Stimulated activated CD8-positive, alpha-beta memory T cell treated with anti-CD3 and anti-CD28 coated beads, Interleukin-12 subunit alpha, Interleukin-12 subunit beta, amount 100 ng/mL, for 24 hours (primary cell): ENCODE measurements around the gene ANAPC4.
A peak's percentile ranks its signal among the peaks of the same experiment; 100 is the strongest.
"Not testable (repeated sequence)": the region's sequence is repeated elsewhere in the genome, so short reads cannot be mapped to it uniquely, and the experiment has no call there.

Source experiments
- DNase-seq: peaks from one replicate; pipeline ENCODE4 v3.0.0-alpha.2; 2020; ENCODE audit errors: extremely low read depth

Gene ANAPC4, protein sequence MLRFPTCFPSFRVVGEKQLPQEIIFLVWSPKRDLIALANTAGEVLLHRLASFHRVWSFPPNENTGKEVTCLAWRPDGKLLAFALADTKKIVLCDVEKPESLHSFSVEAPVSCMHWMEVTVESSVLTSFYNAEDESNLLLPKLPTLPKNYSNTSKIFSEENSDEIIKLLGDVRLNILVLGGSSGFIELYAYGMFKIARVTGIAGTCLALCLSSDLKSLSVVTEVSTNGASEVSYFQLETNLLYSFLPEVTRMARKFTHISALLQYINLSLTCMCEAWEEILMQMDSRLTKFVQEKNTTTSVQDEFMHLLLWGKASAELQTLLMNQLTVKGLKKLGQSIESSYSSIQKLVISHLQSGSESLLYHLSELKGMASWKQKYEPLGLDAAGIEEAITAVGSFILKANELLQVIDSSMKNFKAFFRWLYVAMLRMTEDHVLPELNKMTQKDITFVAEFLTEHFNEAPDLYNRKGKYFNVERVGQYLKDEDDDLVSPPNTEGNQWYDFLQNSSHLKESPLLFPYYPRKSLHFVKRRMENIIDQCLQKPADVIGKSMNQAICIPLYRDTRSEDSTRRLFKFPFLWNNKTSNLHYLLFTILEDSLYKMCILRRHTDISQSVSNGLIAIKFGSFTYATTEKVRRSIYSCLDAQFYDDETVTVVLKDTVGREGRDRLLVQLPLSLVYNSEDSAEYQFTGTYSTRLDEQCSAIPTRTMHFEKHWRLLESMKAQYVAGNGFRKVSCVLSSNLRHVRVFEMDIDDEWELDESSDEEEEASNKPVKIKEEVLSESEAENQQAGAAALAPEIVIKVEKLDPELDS

DNA sequence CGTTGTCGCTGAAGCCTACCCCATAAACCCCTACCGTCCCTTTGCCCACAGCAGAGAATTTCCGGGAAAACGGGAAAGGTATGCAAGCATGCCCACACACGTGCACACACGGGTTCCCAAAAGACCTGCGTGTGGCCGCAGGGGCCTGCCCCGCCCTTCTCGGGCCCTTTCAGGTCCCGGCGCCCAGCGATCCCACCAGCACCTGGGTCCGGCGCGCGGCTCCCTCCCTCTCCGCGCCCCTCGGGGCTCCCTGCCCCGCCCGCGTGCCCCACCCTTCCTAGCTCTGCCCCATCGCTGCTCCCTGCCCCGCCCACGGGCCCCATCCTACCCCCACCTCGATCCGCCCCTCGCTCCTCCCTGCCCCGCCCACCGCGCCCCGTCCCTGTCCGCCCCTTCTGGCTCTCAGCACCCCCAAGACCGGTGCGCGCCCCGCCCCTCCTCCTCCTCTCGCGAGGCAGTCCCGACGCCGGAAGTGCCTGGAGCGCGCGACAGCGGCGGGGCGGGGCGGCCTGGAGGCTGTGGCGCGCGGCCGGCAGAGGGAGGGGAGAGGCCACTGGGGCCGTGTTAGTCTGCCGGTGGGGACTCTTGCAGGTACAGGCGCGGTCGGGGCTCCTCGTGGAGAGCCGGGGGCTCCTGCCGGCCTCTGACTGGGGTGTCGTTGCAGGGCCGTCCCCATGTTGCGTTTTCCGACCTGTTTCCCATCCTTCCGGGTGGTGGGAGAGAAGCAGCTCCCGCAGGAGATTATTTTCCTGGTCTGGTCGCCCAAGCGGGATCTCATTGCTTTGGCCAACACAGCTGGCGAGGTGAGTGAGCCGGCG lies at the start of gene ANAPC4:
Gene ANAPC4, plus strand, starts transcription at position 510 of the 818 bp plus-strand sequence. Its CDS starts 165 bp downstream, at position 675.
- peak; percentile 98 for DNase-seq

DNA sequence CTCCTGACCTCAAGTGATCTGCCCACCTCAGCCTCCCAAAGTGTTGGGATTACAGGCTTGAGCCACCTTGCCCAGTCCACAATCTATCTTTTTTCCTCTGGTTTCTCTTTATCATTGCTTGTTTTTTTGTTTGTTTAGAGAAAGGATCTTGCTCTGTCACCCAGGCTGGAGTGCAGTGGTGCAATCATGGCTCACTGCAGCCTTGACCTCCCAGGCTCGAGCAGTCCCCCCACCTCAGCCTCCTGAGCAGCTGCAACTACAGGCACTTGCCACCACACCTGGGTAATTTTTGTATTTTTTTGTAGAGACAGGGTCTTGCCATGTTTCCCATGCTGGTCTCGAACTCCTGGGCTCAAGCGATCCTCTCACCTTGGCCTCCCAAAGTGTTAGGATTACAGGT lies 48.6 kb upstream of the ANAPC4 start:
- DNase-seq, result not testable (repeated sequence)

DNA sequence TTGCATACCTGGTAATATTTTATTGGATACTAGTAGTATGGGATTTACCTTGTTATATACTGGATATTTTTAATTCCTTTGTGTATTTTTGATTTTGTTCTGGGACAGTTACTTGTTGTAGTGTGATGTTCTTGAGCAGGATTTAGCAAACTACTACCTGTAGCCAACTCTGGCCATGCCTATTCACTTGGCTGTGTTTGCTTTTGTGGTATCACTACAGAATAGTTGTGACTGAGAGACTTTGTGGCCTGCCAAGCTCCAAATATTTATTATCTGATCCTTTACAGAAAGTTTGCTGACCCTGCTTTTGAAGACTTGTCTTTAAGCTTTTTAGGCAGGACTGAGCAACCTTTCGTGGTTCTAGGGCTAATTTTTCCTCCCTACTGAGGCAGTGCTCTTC lies 46.7 kb upstream of the ANAPC4 start:
- DNase-seq, result no peak

DNA sequence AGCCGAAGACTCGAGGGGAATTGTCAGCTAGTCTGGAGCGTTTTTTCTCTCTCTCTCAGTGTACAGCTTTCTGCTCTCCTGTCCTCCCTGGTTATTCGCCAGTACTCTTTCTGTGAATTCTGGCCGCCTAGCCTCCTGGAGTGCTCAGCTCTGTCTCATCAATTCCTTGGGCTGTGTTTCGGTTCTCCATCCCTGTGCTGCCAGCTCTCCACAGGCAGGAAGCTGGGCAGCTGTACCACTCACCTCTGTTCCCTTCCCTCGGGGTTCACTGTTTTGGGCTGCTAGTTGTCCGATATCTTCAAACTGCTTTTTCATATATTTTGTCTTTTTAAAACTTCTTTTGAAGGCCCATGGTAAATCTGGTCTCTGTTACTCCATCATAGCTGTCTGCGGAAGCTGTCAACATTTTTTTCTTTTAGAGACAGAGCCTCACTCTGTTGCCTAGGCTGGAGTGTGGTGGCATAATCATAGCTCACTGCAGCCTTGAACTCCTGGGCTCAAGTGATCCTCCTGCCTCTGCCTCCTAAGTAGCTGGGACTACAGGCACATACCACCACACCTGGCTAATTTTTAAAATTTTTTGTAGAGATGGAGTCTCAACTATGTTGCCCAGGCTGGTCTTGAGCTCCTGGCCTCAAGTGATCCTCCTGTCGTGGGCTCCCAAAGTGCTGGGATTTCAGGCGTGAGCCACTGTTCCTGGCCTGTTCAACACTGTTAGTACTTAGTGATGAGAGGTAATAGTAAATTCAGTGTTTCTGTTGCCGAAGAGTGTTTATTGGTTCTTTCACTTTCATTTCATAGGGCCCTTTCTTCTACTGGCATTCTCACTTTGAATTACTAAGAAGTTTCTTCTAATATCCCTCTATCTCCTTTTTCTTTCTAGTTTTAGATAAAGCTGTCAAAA lies 45.9 kb upstream of the ANAPC4 start:
- DNase-seq, result no peak

DNA sequence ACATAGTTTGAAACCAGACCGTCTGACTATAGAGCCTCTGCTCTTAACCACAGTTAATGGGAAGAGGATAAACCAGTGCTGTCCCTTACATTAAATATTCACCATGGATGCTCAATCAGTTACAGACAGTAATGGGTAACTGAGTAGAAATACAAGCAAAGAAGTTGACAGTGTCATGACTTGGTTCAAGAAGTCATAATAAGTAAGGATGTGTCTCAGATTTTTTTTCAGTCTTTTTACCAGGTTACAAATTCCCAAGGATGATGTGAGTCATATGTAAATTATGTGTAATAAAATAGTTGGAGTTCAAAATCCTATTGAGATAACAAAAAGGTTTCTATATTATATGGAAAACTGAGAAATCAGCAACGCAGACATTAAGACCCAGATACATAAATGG lies 33.4 kb upstream of the ANAPC4 start:
- no peak for DNase-seq

DNA sequence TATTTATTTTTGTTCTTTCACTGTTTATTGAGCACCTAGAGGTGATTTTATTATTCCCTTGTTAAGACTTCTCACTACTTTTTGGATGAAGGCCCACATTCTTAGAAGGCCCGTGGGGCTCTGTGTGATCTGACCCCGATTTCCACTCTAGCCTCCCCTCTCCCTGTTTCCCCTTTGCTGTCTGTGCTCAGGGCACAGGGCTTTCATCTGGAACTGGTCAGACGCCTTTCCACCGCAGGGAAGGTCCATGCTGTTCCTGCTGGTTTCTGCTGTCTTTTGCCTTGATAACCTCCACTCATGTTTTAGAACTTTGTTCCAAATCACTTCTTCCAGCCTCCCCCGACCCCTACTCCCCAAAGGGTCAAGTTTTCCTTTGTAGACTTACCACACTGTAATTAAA lies 31.3 kb upstream of the ANAPC4 start:
- no peak for DNase-seq

DNA sequence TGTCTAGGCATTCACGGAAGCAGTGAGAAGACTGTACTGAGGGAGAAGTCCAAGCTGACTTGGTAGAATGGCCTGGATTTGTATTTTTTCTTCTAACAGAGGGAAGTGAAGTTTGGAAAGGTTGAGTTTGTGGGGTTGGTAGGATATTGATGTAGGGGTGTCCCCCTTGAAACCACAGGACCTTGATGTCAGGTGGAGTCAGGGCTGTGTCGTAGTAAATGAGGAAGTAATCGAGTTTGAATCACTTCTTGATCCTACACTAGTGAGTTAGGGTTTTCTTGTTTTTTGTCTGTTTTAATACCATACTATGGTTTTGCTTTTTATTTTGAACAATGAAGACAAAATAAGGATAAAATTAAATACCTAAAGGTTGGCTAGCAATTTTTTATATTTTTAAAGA lies 30.1 kb upstream of the ANAPC4 start:
- no peak for DNase-seq

DNA sequence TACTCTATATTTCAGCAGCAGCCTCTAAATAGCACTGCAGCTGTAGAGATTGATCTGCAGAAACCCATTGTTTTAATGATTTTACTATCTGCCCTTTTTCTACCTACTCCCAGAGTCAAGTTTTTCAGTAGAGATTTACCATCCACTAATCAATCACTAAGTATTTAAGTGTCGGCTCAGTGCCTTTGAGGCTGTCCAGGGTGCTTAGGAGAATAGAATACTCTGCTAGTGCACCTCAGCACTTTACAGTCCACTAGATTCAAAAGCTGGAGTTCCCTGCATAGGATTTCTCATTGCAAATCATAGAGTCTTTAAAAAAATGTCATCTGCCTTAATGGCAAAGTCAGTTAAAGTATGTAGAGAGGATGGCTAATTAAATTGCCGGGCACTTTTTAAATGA lies 29.6 kb upstream of the ANAPC4 start:
- no peak for DNase-seq

DNA sequence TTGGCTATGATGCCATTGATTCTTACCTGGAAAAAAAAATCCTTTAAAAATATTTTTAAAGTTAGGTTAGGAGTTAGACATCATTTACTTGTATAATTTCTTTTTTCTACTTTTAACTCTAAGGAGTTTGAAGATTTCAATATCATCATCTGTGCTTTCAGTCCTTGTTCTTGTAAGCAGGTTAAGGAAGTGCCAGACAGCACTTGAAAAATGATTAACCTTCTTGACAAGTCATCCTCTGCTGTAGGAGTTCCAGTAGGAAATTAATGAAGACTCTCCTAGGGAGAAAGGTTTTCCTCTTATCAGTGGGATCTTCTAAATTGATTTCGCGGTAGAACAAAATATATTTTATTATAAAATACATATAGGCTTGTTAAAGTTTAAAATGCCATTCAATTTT lies 29.1 kb upstream of the ANAPC4 start:
- DNase-seq, result no peak

DNA sequence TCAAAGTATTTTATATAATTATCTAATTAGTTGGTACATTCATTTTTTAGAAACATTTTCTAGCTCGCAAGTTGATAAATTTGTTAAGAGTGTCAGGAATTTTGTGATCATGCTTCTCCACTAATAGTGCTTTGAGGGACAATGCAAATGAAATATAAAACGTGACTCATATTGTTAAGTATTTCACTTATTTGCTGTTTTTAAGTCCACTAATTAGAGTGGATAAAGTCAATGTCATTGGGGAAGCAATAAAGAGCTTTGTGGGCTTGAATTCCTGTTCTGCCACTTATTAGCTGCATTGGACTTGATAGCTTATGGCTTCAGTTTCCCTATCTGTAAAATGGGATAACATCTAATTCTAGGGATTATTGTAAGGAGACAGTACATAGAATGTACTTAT lies 26.5 kb upstream of the ANAPC4 start:
- no peak for DNase-seq

DNA sequence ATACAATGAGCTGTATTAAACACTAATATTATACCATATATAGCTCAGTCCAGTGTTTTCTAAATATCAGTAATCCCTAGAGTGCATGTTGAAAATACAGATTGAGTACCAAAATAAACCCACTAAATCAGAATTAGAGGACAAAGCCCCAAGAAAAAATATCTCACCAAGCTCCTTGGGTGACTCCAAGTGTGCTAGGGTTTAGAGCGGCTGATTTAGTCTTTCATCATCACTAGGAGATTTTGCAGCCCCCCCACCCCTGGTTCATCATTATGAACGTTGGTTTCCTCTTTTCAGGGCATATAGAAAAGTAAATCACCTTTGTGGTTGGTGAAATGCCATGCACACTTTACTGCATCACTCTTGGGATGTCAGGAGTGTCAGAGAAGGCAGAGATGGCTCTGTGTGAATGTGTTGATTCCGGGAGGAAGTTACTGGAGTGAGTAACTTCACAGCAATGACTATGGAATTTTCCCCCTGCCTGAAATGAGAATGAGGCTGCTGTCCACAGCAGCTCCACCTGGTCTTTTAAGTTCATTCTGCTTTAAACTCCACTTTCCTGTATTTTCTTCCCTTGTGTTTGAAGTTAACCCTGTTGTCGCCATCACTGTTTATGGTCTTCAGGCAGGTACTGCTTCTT lies 25.2 kb upstream of the ANAPC4 start:
- DNase-seq, result no peak

DNA sequence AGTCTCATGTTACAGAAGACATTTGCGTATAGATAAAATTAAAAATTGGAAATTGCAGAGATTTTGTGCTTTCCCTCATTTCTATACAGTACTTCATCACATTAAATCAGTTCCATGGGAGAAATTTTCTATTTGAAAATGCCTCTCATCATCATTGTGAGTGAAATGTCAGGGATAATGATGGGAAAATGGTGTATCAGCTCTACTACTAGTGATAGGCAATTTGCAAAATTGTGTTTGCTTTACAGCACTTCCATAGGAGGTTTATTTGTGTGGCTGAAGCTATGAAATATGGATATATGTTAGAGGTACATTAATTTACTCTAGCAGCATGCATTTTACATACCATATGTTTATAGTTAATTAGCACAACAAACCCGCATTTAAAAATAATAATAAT lies 21.0 kb upstream of the ANAPC4 start:
- DNase-seq, result no peak

DNA sequence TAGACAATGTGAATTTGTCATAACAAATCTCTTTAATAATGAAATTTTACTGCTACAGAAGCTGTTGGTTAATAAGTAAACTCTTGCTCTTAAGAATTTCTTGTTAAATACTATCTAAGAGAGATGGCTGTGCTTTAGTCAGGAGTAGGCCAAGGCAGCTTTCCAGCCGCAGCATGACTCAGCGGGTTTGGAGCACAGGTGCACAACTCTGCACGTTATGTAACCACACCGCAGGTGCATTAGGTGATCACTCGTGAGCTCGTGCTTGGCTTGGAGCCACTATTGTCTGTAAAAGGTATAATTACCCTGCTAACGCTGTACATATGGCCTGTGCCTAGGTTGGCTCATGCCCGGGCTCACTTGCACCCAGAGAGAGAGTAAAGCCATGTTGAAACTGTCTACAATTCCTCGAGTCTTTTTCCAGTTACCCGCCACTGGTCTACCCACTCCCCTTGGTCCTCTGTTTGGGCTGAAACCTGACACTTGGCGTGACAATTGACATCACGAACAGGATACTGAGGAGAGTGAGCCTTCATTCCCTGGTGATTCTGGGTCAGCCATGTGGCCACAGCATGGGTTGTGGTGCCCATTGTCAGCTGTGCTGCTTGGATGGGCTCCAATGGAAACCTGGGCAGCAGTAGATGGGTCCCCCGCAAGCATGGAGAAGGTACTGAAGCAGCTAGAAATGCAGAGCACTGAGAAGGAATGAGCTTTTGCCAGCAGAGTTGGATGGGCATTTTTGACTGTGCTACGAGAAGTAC lies 18.4 kb upstream of the ANAPC4 start:
- DNase-seq, result no peak

DNA sequence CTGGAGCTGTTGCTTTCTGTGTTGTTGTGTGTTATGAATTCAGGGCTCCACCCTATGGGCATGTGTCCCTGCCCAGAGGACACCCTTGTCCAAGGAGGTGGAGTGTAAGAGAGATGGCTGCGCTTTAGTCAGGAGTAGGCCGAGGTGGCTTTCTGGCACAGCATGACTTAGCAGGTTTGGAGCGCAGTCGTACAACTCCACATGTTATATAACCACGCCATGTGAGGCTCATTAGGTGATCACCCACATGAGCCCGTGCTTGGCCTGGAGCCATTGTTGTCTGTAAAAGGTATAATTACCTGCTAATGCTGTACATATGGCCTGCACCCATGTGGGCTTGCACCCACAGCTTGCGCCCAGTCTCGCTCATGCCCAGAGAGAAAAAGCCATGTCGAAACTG lies 15.8 kb upstream of the ANAPC4 start:
- no peak for DNase-seq

DNA sequence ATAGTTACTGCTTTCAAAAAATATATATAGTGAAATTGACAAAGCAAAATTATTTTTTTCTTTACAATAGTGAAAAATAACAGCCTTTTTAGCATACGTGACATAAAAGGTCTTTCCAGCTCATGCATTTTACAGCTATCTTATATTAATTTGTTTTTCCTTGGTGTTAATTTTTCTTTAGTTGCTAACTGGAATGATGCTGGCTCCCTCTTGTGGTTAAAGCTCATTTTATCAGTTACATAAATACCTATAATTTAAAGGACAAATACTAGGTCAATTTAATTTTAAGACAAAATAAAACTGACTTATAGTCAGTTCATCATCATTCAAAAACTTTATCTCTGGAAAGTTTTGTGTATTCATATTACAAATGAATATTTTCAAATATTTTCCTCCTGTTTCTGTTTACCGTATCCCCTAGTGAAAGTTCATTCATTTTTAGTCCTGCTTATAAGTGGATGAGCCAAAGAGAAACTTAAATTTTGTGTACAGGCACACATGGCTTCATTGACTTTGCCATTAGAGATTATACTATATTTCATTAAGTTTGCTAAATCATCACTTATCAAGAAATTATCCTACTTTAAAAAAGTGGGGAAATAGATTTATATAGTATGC lies 9.9 kb upstream of the ANAPC4 start:
- DNase-seq, result no peak

DNA sequence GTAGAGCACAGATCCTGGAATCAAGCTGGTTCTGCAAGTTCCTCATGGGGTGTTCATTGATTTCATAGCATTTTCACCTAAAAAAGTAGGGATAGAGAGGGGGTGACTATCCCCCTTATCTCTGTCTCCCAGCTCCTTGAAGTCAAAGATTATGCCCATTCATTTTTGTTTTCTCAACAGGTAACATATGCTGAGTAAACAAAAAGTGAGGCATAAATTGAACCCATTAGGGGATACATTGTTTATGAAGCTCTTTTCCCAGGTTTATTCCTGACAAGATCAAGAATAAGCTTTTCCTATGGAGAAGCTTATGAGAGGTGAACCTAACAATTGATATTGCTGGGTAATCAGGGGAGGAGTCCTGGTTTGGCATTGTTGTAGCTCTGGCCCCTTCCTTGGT lies 9.2 kb upstream of the ANAPC4 start:
- DNase-seq, result no peak

DNA sequence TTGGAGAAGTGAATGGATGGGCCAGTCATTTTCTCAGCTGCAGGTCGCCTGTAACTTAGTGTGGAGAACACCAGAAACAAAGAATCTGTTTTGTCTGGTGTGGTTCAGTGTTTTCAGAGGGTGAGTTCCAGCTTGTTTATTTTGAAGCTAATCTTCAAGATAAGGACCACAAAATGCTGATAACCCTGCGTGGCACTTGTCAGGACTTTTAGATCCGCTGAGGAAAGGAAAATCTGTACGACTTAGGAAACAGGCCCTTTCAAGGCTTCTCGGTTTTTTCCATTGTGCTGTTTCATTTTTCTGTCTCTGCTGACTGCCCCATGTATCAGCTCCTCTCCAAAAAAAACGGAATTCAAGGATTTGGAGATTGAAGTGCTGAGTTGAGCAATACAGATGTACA lies 8.7 kb upstream of the ANAPC4 start:
- DNase-seq, result no peak

DNA sequence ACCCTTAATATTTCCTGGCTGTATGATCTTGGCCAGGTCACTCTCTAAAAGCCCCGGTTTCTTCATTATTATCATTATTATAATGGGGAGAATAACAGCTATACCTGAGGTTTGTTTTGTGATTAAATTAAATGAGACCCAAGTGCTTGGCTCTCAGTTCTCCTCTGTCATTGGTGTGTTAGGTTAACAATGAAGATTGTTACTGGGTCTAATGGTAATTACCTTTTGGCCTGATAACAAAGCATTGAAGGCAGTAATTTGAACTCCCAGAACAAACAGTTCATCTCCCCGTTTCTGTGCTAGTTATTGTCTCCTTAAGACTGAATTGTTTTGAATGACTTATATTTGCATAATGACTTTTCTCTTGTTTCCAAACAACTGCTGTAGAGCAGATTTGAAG lies 6.8 kb upstream of the ANAPC4 start:
- DNase-seq, result no peak

DNA sequence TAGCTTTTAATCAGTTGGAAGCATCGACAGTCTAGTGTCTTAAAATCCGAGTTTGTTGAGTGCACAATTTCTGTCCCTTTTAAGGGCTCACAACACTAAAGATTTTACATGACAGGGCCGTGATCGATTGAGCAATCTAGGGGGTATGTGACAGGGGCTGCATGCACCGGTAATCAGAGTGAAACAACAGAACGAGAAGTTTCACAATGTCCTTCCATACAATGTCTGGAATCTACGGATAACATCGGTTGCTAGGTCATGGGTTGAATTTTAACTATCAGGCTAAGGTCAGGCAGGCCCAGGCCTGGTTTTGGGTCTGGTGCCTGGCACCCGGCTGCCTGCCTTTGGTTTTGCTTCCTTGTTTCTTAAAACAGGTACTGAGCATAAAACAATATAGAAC lies 4.5 kb upstream of the ANAPC4 start:
- DNase-seq, result not testable (repeated sequence)
